Adrenal gland (tissue), 5 donors: Measurements from ENCODE around the gene UBN1.

ENCODE experiments used
- CTCF ChIP-seq, 6 experiments: fragments of 450-650 bp in 4 of 6; fragments of 200-600 bp in 2 of 6; sonication (generic) in 1 of 6; IDR thresholded peaks; 1 replicate in 5 of 6; 2 replicates in 1 of 6; pipeline versions ENCODE4 v1.5.1 to v1.8.0; 2016 to 2021; ENCODE audit warnings: antibody characterized with exemption in 6 of 6, mild to moderate bottlenecking in 2 of 6, moderate library complexity in 1 of 6
- POLR2A ChIP-seq, 2 donors: fragments of 450-650 bp; IDR thresholded peaks; one replicate each; pipeline ENCODE4 v1.6.1; 2017; ENCODE audit warnings: antibody characterized with exemption in 2 of 2, mild to moderate bottlenecking in 2 of 2, moderate library complexity in 1 of 2
- donor health status: DM: no; HTN: no; CAD: no.

GRCh38 chr16:4890026-4890425 lies 42.7 kb downstream of the UBN1 start:
- no peak for TF ChIP-seq CTCF (IDR thresholded peaks at IDR 0.05)
- no peak for TF ChIP-seq POLR2A (IDR thresholded peaks at IDR 0.05)
